Stimulated activated CD4-positive, alpha-beta T cell treated with anti-CD3 and anti-CD28 coated beads, TNF-alpha, amount 100 ng/mL, for 48 hours (primary cell): ENCODE measurements around the gene XYLT2.
A peak's percentile ranks its signal among the peaks of the same experiment; 100 is the strongest.
"Not testable (repeated sequence)": the region's sequence is repeated elsewhere in the genome, so short reads cannot be mapped to it uniquely, and the experiment has no call there.

ENCODE experiments used
- DNase-seq, 3 donors: peaks; one replicate each; pipeline ENCODE4 v3.0.0-alpha.2; 2020; ENCODE audit warnings: low read depth in 3 of 3

The XYLT2 gene

DNA sequence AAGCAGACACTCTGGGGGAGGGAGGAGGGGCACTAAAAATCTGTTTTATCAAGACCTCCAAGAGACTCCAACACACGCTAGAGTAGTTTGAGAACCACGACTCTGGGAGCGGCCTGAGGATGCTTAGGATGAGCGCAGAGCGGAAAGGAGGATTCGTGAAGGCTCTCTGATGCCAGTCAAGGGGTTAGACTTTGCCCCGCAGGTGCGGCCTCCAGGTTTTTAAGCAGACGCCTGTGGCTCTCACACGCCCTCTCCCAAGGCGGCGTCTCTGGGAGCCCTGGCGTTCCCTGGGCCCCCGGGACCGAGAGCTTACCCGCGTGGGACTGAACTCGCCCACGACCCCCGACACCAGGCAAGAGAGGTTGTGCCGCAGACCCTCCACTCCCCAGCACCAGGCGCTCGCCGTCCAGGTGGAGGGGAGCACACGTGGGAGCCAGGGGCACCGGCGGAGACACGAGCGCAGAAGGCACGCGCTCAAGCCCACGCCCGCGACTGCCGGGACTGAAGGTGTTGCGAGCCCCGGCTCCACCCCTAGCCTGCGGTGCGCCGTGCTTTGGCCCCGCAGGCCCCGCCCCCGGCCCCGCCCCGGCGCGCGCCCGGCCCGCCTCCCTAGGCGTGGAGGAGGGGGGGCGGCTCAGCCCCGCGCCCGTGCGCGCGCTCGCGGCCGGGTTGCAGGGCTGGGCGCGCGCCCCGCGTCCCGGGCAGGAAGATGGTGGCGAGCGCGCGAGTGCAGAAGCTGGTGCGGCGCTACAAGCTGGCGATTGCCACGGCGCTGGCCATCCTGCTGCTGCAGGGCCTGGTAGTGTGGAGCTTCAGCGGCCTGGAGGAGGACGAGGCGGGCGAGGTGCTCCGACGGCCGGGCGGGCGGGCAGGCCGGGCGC, at the start of gene XYLT2:
TSS of gene XYLT2 (plus strand) at position 695 of the 881 bp plus-strand sequence. CDS start at position 710, 15 bp downstream.
- peak; percentile 82 to 92 (median 82) for DNase-seq

- peak; percentile 70 to 79 (median 73) for DNase-seq
These were observed 48.5 kb upstream of the XYLT2 start for GRCh38 chr17:50297407-50297865.

DNA sequence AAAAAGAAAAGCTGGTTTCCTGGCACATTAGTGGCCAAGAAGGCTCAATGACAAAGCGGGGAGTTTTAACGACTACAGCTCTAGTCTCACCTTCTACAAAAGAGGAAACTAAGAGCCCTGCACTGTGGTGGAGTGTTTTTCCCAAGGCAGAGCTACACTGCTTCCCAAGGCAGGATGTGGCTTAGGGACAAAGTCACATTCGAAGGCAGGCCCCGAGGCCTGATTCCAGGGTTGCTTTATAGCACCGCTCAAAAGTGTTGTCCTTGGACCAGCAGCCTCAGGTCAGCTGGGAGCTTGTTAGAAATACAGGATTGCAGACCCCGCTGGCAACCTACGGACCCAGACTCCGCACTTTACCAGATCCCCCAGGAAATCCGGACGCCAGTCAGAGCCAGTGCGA, 47.9 kb upstream of the XYLT2 start:
- DNase-seq: no peak

DNA sequence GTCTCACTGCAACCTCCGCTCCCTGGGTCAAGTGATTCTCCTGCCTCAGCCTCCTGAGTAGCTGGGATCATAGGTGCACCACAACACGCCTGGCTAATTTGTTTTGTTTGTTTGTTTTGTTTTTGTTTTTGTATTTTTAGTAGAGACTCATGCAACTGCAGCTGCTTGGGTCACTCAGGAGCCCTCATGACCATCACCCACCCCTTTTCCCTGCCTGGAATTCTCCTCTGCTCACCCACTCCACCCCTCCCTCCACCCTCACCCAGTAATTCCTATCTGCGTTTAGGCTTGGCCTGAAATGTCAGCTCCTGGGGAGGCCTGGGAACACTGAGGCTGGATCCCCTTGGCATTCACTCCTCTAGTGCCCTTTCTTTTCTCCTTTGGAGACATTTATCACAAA, 46.1 kb upstream of the XYLT2 start:
- DNase-seq: no peak

- DNase-seq: not testable (repeated sequence)
These were observed 45.1 kb upstream of the XYLT2 start for GRCh38 chr17:50300824-50301223.

- DNase-seq: no peak
These were observed 43.9 kb upstream of the XYLT2 start for GRCh38 chr17:50301891-50302584.

- no peak for DNase-seq
These were observed 42.9 kb upstream of the XYLT2 start for GRCh38 chr17:50303051-50303450.

DNA sequence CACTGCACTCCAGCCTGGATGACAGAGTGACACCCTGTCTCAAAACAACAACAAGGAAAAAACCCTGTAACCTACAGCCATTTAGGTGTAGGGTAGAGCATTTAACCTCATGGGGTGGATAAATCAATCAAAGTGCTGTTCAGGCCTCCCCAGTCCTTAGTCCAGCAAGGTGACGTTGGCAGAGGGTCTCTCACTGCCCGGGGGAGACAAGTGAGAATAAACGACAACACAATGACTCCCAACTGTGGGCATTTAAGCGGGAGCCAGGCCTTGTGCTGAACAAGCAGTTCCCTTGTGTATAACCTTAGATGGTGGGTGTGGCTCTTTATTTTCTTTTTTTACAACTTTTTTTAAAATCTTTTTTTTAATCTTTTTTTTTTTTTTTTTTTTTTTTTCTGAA, 42.3 kb upstream of the XYLT2 start:
- no peak for DNase-seq

- no peak for DNase-seq
These were observed 41.0 kb upstream of the XYLT2 start for GRCh38 chr17:50304781-50305404.

DNA sequence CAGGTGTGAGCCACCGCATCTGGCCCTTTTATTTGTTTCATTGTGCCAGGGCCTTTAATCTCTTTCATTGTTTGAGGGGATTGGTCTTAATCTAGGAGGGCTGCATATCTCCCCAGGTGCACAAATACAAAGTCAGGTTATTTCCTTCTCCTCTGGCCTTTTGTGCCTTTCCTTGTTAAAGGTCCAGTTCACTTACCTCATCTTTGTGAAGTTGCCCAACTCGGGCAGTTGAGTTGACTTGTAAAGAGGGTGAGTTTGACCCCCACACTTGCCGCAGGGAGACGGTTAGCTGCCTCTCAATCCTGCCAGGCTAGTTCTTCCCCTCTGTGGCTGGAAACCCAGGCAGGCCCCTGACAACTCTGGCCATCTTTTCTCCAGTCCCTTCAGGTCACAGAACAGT, 38.3 kb upstream of the XYLT2 start:
- DNase-seq: no peak

- DNase-seq: no peak
These were observed 37.3 kb upstream of the XYLT2 start for GRCh38 chr17:50308666-50309065.

DNA sequence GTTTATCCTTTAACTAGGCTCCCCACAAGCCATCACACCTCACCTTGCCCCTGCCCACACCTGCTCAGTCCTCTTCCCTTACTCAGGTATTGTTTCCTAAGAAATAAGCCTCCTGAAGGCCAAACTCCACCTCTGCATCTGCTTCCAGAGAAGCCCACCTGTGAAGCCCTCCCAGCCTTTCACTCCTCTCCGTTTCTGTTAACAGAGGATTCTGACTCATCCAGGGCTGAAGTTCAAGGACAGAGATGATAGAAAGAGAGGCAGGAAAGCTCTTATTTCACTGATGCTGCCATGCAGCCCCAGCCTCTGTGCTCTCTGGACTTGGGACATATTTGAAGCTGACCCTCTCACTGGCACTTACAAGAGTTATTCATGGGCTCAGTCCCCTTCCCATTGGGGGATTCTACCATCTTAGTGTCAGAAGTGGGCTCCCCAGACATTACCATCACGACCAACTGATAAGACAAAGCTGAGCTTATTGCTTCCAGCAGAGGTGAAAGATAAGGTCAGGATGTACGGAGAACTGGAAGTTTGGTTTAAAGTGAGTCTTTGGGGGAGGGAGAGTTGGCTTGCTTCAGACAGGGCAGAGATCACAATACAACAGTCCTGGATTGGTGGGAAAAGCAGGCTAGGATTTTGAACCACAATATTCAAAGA, 35.3 kb upstream of the XYLT2 start:
- no peak for DNase-seq

GRCh38 chr17:50311112-50311460, 34.8 kb upstream of the XYLT2 start:
- no peak for DNase-seq

DNA sequence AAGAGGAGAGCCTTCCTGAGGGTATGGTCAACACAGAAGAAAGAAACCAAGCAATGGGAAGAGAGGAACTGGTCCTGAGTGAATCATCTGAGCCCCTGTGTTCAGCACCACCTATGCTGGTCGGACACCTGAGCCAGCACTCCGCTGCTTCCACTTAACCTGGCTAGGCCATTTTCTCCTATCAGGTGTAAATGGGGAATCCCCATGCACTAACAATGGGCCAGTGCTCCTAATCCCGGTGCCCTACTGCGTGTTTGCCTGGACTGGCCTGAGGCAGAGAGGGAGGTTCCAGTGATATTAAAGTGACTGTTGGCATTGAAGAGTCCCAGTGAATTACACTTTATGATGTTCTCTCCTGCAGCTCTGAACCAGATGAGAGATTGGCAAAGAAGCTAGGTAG, 34.4 kb upstream of the XYLT2 start:
- DNase-seq: no peak

- DNase-seq: no peak
These were observed 33.6 kb upstream of the XYLT2 start for GRCh38 chr17:50312308-50312707.

DNA sequence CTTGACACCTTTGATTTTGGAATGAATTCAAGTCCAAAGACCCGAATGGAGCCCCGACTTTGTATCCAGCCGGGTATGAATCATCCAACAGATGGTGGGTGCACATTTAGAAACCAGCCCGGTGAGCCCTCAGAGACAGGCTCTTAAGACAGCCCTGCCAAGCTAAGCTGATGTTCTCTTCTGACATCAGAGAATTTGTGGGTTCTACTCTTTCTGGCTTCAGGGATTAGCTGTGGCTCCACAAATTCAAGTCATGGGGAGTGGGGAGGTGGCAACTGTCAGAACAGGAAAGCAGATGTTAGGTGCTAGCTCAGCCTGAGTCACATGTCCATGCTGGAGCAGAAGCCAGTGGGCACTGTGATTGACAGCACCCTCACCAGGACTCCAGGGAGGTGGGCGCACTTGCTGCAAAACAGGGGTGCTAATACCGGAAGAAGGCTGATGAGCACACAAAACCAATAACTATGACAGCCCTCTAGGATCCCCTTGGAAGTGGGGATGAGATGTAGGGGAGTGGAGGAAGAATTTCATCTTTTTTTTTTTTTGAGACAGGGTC, 31.4 kb upstream of the XYLT2 start:
- no peak for DNase-seq

DNA sequence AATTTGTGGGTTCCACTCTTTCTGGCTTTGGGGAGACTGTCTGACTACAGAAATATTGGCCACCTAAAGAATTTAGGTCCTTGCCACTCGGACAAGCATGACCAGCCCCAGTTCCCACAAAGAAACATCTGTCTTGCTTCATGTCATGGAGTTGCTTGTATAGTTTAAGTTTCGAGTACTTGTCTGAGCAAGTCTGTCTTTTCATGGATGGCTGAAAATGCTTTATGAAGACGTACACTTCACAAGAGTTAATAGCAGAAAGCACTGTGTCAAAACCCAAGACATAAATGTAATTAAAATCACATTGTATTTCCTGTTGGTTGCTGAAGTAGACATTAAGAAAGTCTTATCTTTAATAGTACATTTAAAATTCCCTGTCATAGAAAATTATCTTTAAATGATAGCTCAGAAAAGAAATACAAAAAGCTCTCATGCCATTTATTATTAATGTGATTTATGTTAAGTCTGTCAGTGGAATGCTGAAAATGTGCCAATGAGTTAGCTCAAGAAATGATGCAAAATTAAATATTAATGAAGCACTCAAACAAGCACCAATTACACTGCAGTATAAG, 29.8 kb upstream of the XYLT2 start:
- no peak for DNase-seq

- not testable (repeated sequence) for DNase-seq
These were observed 29.3 kb upstream of the XYLT2 start for GRCh38 chr17:50316660-50317059.

DNA sequence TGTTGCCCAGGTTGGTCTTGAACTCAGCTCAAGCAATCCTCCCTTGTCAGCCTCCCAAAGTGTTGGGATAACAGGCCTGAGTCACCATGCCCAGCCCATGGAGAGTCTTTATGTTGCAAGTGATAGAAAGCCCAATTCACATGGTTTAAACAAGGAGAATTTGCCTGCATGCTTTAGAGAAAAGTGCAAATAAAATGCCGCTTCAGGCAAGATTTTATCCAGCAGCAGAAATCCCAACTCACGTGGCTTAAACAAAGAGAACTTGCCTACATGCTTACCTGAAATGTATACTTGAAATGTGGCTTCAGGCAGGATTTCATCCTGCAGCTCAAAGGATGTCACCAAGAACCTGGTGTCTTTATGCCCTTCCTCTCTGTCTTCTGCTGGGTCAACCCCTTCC, 28.8 kb upstream of the XYLT2 start:
- no peak for DNase-seq

DNA sequence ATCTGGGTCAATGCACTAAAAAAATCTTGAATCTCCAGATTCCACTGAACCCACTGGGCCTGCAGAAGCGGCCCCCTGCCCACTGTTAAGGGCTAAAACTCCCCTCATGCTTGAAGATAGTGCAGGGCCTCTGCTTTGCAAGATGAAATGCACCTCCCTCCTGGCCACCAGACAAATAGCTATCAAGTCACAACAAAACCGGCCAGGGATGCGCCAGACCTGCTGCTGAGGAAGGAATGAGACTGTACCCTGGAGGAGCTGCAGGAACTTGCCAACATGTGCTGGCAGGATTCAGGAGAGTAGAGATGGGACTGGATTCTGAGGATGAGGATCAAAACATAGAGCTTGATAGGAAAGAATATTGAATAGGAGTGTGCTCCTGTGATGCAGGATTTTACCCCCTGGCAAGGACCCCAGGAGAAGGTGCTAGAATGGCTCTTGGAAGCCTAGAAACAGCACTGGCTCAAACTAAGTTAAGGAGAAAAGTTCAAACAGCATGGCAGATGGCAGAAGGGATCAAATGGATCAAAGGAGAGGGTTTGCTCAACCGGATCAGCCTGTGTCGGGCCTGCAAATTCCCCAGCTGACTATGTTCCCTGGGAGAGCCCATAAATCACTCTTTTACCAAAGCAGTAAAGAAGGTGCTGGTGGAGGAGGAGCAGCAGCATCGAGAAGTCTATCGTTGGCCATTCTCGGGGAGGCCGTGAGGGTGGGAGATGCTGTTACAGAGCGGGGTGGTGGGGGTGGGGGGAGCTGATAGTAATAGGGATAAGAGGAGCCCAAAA, 27.2 kb upstream of the XYLT2 start:
- DNase-seq: no peak
